HG03045 (cell line): ENCODE measurements around the gene ALS2CL.
"Not testable (repeated sequence)": the region's sequence is repeated elsewhere in the genome, so short reads cannot be mapped to it uniquely, and the experiment has no call there.

ENCODE experiments used
- ATAC-seq: cut with Tn5 transposase; IDR thresholded peaks from one replicate; pipeline ENCODE4 v1.9.1; 2021; ENCODE audit warnings: mild to moderate bottlenecking, moderate library complexity; ENCODE audit not compliant: unreplicated experiment

The ALS2CL gene

GRCh38 chr3:46705022-46705530, 11.6 kb upstream of the ALS2CL start:
- ATAC-seq, result no peak

- not testable (repeated sequence) for ATAC-seq
These were observed 10.9 kb upstream of the ALS2CL start for GRCh38 chr3:46704346-46704745.

- ATAC-seq, result no peak
These were observed 9.6 kb upstream of the ALS2CL start for GRCh38 chr3:46703013-46703520.

GRCh38 chr3:46702246-46703012, 8.9 kb upstream of the ALS2CL start:
- no peak for ATAC-seq

- ATAC-seq, result no peak
These were observed 7.9 kb upstream of the ALS2CL start, which contains the start of gene TMIE for GRCh38 chr3:46701181-46701939. TMIE (plus strand) TSS chr3:46701392; CDS start chr3:46701488, 96 bp downstream.

GRCh38 chr3:46700772-46701171, 7.3 kb upstream of the ALS2CL start:
- no peak for ATAC-seq

GRCh38 chr3:46699676-46700523, 6.4 kb upstream of the ALS2CL start:
- no peak for ATAC-seq

GRCh38 chr3:46695962-46696894, 2.7 kb upstream of the ALS2CL start:
- ATAC-seq, result no peak

- no peak for ATAC-seq
These were observed 1.9 kb upstream of the ALS2CL start for GRCh38 chr3:46695177-46695961.

- ATAC-seq, result no peak
These were observed 1.0 kb upstream of the ALS2CL start for GRCh38 chr3:46694520-46694919.

GRCh38 chr3:46693892-46694226, 380 bp upstream of the ALS2CL start:
- no peak for ATAC-seq

GRCh38 chr3:46692566-46692990, 901 bp downstream of the ALS2CL start:
- no peak for ATAC-seq

- ATAC-seq, result no peak
These were observed 2.7 kb downstream of the ALS2CL start for GRCh38 chr3:46690798-46691197.

GRCh38 chr3:46685446-46685845, 8.0 kb downstream of the ALS2CL start:
- ATAC-seq, result no peak

- no peak for ATAC-seq
These were observed 8.6 kb downstream of the ALS2CL start for GRCh38 chr3:46684891-46685290.

GRCh38 chr3:46682974-46683373, 10.5 kb downstream of the ALS2CL start:
- ATAC-seq, result no peak

GRCh38 chr3:46681856-46682540, 11.5 kb downstream of the ALS2CL start:
- ATAC-seq, result no peak

GRCh38 chr3:46681387-46681786, 12.1 kb downstream of the ALS2CL start:
- ATAC-seq, result no peak
